Measurements from ENCODE around the gene LRFN2. TPM values are rescaled to one million over a fixed set of nuclear protein-coding genes. Genes with fewer than 3 reads are reported as not detected.

LRFN2 gene
- total and polyA plus RNA-seq, 2 donors (not counting 1 experiment from before 2014, with no cell fraction given) = not detected

DNA sequence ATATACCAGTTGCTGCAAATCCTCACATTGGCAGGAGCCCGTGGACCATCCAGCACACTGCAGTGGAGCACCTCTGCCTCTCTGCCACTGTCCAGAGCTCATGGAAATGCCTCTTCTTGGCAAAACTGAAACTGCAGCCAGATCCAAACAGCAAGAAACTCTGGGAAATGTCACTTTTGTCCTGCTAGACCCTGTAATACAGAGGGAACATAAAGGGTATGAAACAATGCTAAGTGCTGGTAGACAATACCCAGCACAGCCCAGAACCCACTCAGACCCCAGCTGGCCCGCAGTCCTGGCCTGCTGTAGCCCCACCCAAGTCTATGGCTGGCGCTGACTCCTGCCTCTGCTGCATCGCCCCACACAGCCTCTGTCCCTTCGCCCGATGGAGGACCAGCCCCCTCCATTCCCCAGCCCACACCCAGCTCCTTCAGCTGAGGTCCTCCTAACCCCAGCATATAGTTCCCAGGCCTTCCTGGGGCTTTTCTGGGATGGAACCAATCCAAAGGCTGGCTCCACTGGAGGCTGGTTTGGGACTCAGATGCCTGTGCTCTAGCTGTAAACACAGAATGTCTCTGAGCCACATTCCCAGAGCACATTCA is 242.5 kb downstream of the LRFN2 start:
- Mint-ChIP-seq H3K27ac (no peak overlapping the region), H3K4me3 (no peak overlapping the region), H3K9me3 (ENCODE audit: insufficient read depth) (no peaks in the 10 kb centered on the region), H3K4me1 (no peaks in the 10 kb centered on the region), H3K27me3 (peaks cover 4% of the 10 kb centered on the region)
- no peak overlapping the region for H3K4me2 ChIP-seq (replicated peaks; ENCODE audit: low read depth, low read length, poor library complexity, severe bottlenecking)
- POLR2A ChIA-PET = no interaction called here
- CTCF ChIA-PET = no interaction called here
- no peaks in the 10 kb centered on the region for H3K9me3 ChIP-seq (ENCODE audit: control extremely low read depth in 1 of 3, control insufficient read depth in 2 of 3, insufficient read depth in 1 of 3, low read length in 2 of 3)
- DNase-seq (no peak), ATAC-seq (ENCODE audit: low read depth) (no peak)
- H3K4me1 ChIP-seq (ENCODE audit: control insufficient read depth in 2 of 2, insufficient read depth in 2 of 2, low read length in 2 of 2) = no peaks in the 10 kb centered on the region
- no peaks in the 10 kb centered on the region for H3K79me2 ChIP-seq (ENCODE audit: control insufficient read depth, insufficient read depth, low read length)
- no peaks in the 10 kb centered on the region for H3K36me3 ChIP-seq (replicated peaks in 1 of 2; ENCODE audit: control extremely low read depth in 1 of 2, control insufficient read depth in 1 of 2, extremely low read depth in 1 of 2, insufficient read depth in 2 of 2, low read length in 1 of 2)
- no peaks in the 10 kb centered on the region for H3K27me3 ChIP-seq (replicated peaks in 1 of 4; ENCODE audit: control extremely low read depth in 1 of 4, control insufficient read depth in 3 of 4, insufficient read depth in 4 of 4, low read length in 3 of 4)
- no peaks in the 10 kb centered on the region for H4K20me1 ChIP-seq (ENCODE audit: control insufficient read depth, insufficient read depth, low read length, poor library complexity, severe bottlenecking)
- intact Hi-C loops (cut with micrococcal nuclease) = no loop called here
- no peak overlapping the region for H3K27ac ChIP-seq (ENCODE audit: low read length in 2 of 2)
- H2AFZ ChIP-seq (ENCODE audit: insufficient read depth, low read depth, low read length, poor library complexity, severe bottlenecking) = no peak overlapping the region
- no peak for TF ChIP-seq EZH2 (IDR thresholded peaks at IDR 0.05; ENCODE audit: borderline replicate concordance, insufficient read depth, low read depth, low read length, poor library complexity, severe bottlenecking)
- TF ChIP-seq, protein P1, sequence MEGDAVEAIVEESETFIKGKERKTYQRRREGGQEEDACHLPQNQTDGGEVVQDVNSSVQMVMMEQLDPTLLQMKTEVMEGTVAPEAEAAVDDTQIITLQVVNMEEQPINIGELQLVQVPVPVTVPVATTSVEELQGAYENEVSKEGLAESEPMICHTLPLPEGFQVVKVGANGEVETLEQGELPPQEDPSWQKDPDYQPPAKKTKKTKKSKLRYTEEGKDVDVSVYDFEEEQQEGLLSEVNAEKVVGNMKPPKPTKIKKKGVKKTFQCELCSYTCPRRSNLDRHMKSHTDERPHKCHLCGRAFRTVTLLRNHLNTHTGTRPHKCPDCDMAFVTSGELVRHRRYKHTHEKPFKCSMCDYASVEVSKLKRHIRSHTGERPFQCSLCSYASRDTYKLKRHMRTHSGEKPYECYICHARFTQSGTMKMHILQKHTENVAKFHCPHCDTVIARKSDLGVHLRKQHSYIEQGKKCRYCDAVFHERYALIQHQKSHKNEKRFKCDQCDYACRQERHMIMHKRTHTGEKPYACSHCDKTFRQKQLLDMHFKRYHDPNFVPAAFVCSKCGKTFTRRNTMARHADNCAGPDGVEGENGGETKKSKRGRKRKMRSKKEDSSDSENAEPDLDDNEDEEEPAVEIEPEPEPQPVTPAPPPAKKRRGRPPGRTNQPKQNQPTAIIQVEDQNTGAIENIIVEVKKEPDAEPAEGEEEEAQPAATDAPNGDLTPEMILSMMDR (IDR thresholded peaks at IDR 0.05) = no peak
- H3K9ac ChIP-seq (ENCODE audit: low read length) = no peak overlapping the region
- 90% methylated on average over 6 of the region's 6 CpGs for WGBS (ENCODE audit: insufficient coverage)
- H3K4me3 ChIP-seq (ENCODE audit: control extremely low read depth in 1 of 5, extremely low read depth in 1 of 5, insufficient read depth in 1 of 5, low read depth in 2 of 5, low read length in 4 of 5) = no peak overlapping the region

DNA sequence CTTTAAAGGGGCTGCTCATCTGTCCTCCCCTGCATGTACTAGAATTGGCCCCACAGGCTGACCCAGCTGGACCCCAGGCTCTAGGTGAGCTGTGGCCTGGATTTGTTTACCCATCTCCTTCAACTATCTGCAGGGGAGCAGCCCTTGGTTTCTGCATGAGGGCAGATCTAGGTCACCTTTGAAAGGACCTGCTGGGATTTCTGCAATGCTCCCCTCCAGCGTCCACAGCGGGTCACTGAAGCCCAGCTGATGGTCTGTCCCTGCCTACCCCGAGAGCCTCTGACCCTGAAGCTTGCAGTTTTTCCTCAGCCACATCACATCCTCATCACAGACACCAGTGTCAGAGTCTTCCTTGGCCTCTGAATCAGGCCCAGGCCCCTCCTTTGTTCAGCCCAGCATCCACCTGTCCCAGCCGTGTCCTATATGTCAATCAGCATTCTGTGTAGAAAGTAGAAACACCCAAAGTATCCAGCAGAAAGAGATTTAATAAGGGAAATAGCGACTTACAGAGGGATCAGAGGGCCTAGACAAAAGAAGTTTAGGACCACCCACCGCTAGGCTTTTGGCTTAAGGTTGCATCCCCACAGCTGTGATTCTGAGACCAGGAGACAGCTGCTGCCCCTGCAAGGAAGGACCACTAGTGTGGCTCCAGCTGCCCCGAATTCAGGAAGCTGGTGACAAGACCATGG is 243.1 kb downstream of the LRFN2 start:
- Mint-ChIP-seq H3K27ac (no peak overlapping the region), H3K4me3 (no peak overlapping the region), H3K9me3 (ENCODE audit: insufficient read depth) (no peaks in the 10 kb centered on the region), H3K27me3 (peaks cover 4% of the 10 kb centered on the region), H3K4me1 (no peaks in the 10 kb centered on the region)
- Histone ChIP-seq H4K20me1 (ENCODE audit: control insufficient read depth, insufficient read depth, low read length, poor library complexity, severe bottlenecking) (no peaks in the 10 kb centered on the region), H3K4me3 (ENCODE audit: control extremely low read depth in 1 of 5, extremely low read depth in 1 of 5, insufficient read depth in 1 of 5, low read depth in 2 of 5, low read length in 4 of 5) (no peak overlapping the region), H2AFZ (ENCODE audit: insufficient read depth, low read depth, low read length, poor library complexity, severe bottlenecking) (no peak overlapping the region), H3K79me2 (ENCODE audit: control insufficient read depth, insufficient read depth, low read length) (no peaks in the 10 kb centered on the region), H3K4me2 (replicated peaks; ENCODE audit: low read depth, low read length, poor library complexity, severe bottlenecking) (no peak overlapping the region), H3K9ac (ENCODE audit: low read length) (no peak overlapping the region), H3K27me3 (replicated peaks in 1 of 4; ENCODE audit: control extremely low read depth in 1 of 4, control insufficient read depth in 3 of 4, insufficient read depth in 4 of 4, low read length in 3 of 4) (no peaks in the 10 kb centered on the region), H3K27ac (ENCODE audit: low read length in 2 of 2) (no peak overlapping the region), H3K9me3 (ENCODE audit: control extremely low read depth in 1 of 3, control insufficient read depth in 2 of 3, insufficient read depth in 1 of 3, low read length in 2 of 3) (no peaks in the 10 kb centered on the region), H3K4me1 (ENCODE audit: control insufficient read depth in 2 of 2, insufficient read depth in 2 of 2, low read length in 2 of 2) (no peaks in the 10 kb centered on the region), H3K36me3 (replicated peaks in 1 of 2; ENCODE audit: control extremely low read depth in 1 of 2, control insufficient read depth in 1 of 2, extremely low read depth in 1 of 2, insufficient read depth in 2 of 2, low read length in 1 of 2) (no peaks in the 10 kb centered on the region)
- ChIA-PET CTCF (no interaction called here), POLR2A (no interaction called here)
- WGBS (ENCODE audit: insufficient coverage) = 79% methylated on average over 6 of the region's 7 CpGs
- intact Hi-C loops (cut with micrococcal nuclease) = no loop called here
- TF ChIP-seq EZH2 (IDR thresholded peaks at IDR 0.05; ENCODE audit: borderline replicate concordance, insufficient read depth, low read depth, low read length, poor library complexity, severe bottlenecking) = no peak
- TF ChIP-seq, protein P1 (IDR thresholded peaks at IDR 0.05) = no peak
- DNase-seq (no peak), ATAC-seq (ENCODE audit: low read depth) (no peak)
